HEK293 (cell line): ENCODE results near the gene GRIN3A.

Experiments
- CTCF ChIA-PET: fragments of 350-600 bp; formaldehyde crosslinking; extraction: SDS; loops from one replicate; lab custom pipeline; 2021; ENCODE audit warnings: antibody characterized with exemption; lab: Yijun Ruan, JAX
- POLR2A ChIA-PET: fragments of 300-600 bp; formaldehyde crosslinking; extraction: SDS; loops from one replicate; lab custom pipeline; 2020; ENCODE audit warnings: antibody characterized with exemption, inconsistent platforms; lab: Yijun Ruan, JAX
- H3K27ac ChIP-seq: fragments of 200-500 bp; sonication (Bioruptor generic); 2 replicates; pipeline ENCODE4 v1.5.1; 2014; ENCODE audit warnings: low read depth, low read length, control low read depth, inconsistent platforms; ENCODE audit errors: extremely low read depth
- H3K36me3 ChIP-seq, 2 experiments: fragments of 200-500 bp in 1 of 2; sonication (Bioruptor generic) in 1 of 2; 1 replicate in 1 of 2; 2 replicates in 1 of 2; pipeline ENCODE4 v1.5.1; 2014 to 2017; ENCODE audit warnings: inconsistent platforms in 2 of 2, low read length in 2 of 2; ENCODE audit not compliant: control insufficient read depth in 2 of 2, insufficient read depth in 1 of 2
- H3K4me1 ChIP-seq: fragments of 200-500 bp; sonication (Bioruptor generic); 2 replicates; pipeline ENCODE4 v1.5.1; 2014; ENCODE audit warnings: mild to moderate bottlenecking, low read length, inconsistent platforms; ENCODE audit not compliant: control insufficient read depth, insufficient read depth
- H3K4me3 ChIP-seq: 2 replicates; pipeline ENCODE4 v1.5.1; 2011; ENCODE audit warnings: low read depth, mild to moderate bottlenecking, control low read depth, low read length, moderate library complexity
- H3K9me3 ChIP-seq: fragments of 200-500 bp; sonication (Bioruptor generic); 2 replicates; pipeline ENCODE4 v1.5.1; 2014; ENCODE audit warnings: low read depth, low read length, inconsistent platforms; ENCODE audit not compliant: control insufficient read depth, insufficient read depth
- IKZF3 ChIP-seq: fragments of 450-650 bp; IDR thresholded peaks from 2 replicates; pipeline ENCODE4 v1.5.0; 2018; ENCODE audit warnings: missing biosample characterization, mild to moderate bottlenecking, missing genetic modification characterization, moderate library complexity
- ZNF121 ChIP-seq: fragments of 450-650 bp; formaldehyde crosslinking; IDR thresholded peaks from 2 replicates; pipeline ENCODE4 v1.5.1; 2016; ENCODE audit warnings: missing biosample characterization, missing genetic modification characterization
- ZNF138 ChIP-seq: fragments of 450-650 bp; formaldehyde crosslinking; IDR thresholded peaks from 2 replicates; pipeline ENCODE4 v1.5.1; 2016; ENCODE audit warnings: missing biosample characterization, missing genetic modification characterization, borderline replicate concordance
- ZNF19 ChIP-seq: fragments of 450-650 bp; formaldehyde crosslinking; IDR thresholded peaks from 2 replicates; pipeline ENCODE4; 2016; ENCODE audit warnings: missing biosample characterization, missing genetic modification characterization, low read depth
- ZNF274 ChIP-seq, 2 experiments: fragments of 200-500 bp in 1 of 2; fragments of 450-650 bp in 1 of 2; sonication (Bioruptor generic) in 1 of 2; formaldehyde crosslinking in 1 of 2; IDR thresholded peaks; 2 replicates each; pipeline versions ENCODE4 v1.5.1 to v1.6.1; 2014 to 2016; ENCODE audit warnings: borderline replicate concordance in 1 of 2, inconsistent platforms in 1 of 2, low read length in 1 of 2, missing biosample characterization in 1 of 2, missing genetic modification characterization in 1 of 2
- ZNF416 ChIP-seq: fragments of 450-650 bp; formaldehyde crosslinking; IDR thresholded peaks from 2 replicates; pipeline ENCODE4 v1.5.1; 2016; ENCODE audit warnings: missing biosample characterization, missing genetic modification characterization
- ZNF510 ChIP-seq: fragments of 450-650 bp; formaldehyde crosslinking; IDR thresholded peaks from 2 replicates; pipeline ENCODE4 v1.5.1; 2018; ENCODE audit warnings: mild to moderate bottlenecking, missing genetic modification characterization, missing biosample characterization; ENCODE audit not compliant: insufficient replicate concordance
- ZNF585B ChIP-seq: fragments of 450-650 bp; formaldehyde crosslinking; IDR thresholded peaks from 2 replicates; pipeline ENCODE4 v1.5.1; 2016; ENCODE audit warnings: missing biosample characterization, missing genetic modification characterization
- ZNF658 ChIP-seq: fragments of 450-650 bp; formaldehyde crosslinking; IDR thresholded peaks from 2 replicates; pipeline ENCODE4; 2016; ENCODE audit warnings: missing biosample characterization, missing genetic modification characterization
- ZNF785 ChIP-seq: fragments of 450-650 bp; formaldehyde crosslinking; IDR thresholded peaks from 2 replicates; pipeline ENCODE4 v1.5.1; 2016; ENCODE audit warnings: missing biosample characterization, missing genetic modification characterization
- ZNF830 ChIP-seq: fragments of 450-650 bp; IDR thresholded peaks from 2 replicates; pipeline ENCODE4 v1.5.0; 2018; ENCODE audit warnings: missing biosample characterization, missing genetic modification characterization, low read depth, mild to moderate bottlenecking, moderate library complexity
- TF ChIP-seq, protein P1 (sequence below): fragments of 450-650 bp; formaldehyde crosslinking; IDR thresholded peaks from 2 replicates; pipeline ENCODE4 v1.5.1; 2016; ENCODE audit warnings: missing biosample characterization, missing genetic modification characterization
- TF ChIP-seq, protein P2 (sequence below): fragments of 450-650 bp; formaldehyde crosslinking; IDR thresholded peaks from 2 replicates; pipeline ENCODE4 v1.5.1; 2016; ENCODE audit warnings: missing biosample characterization, missing genetic modification characterization, borderline replicate concordance
- TF ChIP-seq, protein P3 (sequence below): fragments of 450-650 bp; formaldehyde crosslinking; optimal IDR thresholded peaks from 2 replicates; pipeline ENCODE3; 2016; ENCODE audit warnings: missing biosample characterization, mild to moderate bottlenecking, missing genetic modification characterization
- TF ChIP-seq, protein P4 (sequence below): fragments of 450-650 bp; IDR thresholded peaks from 2 replicates; pipeline ENCODE4 v1.5.1; 2018; ENCODE audit warnings: missing biosample characterization, mild to moderate bottlenecking, missing genetic modification characterization

GRIN3A gene

DNA sequence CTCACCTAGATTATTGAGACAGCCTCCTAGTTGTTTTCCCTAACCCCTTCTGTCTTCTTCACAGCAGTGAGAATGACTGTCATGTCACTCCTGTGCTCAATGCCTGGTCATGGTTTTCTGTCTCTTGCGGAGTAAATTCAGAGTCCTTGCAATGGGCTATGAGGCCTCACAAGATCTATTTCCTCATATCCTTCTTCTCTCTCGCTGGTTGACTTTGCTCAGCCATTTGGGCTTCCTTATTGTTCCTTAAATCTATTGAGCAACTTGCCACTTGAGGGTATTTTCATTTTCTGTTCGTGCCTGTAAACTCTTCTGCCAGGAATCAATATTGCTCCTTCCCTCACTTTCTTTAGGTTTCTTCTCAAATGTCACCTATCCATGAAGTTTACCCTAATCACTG is 152.7 kb downstream of the GRIN3A start:
- Histone ChIP-seq H3K36me3 (no peaks in the 10 kb centered on the region), H3K4me3 (no peak overlapping the region), H3K27ac (no peak overlapping the region), H3K9me3 (no peaks in the 10 kb centered on the region), H3K4me1 (no peaks in the 10 kb centered on the region)
- ChIA-PET POLR2A (no interaction called here), CTCF (no interaction called here)
- TF ChIP-seq ZNF121 (tag by site-specific recombination) (no peak), ZNF138 (tag by site-specific recombination) (no peak), ZNF19 (tag by site-specific recombination) (no peak), ZNF785 (tag by site-specific recombination) (no peak), ZNF510 (no peak), ZNF830 (tag by site-specific recombination) (no peak), ZNF658 (tag by site-specific recombination) (no peak), ZNF274 (IDR thresholded peaks at IDR 0.05; ENCODE audit: low read length) (no peak), ZNF274 (tag by site-specific recombination; IDR thresholded peaks at IDR 0.05; ENCODE audit: borderline replicate concordance) (no peak)
- TF ChIP-seq, protein P1, sequence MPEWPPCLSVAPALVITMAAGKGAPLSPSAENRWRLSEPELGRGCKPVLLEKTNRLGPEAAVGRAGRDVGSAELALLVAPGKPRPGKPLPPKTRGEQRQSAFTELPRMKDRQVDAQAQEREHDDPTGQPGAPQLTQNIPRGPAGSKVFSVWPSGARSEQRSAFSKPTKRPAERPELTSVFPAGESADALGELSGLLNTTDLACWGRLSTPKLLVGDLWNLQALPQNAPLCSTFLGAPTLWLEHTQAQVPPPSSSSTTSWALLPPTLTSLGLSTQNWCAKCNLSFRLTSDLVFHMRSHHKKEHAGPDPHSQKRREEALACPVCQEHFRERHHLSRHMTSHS (tag by site-specific recombination), result no peak
- TF ChIP-seq, protein P2, sequence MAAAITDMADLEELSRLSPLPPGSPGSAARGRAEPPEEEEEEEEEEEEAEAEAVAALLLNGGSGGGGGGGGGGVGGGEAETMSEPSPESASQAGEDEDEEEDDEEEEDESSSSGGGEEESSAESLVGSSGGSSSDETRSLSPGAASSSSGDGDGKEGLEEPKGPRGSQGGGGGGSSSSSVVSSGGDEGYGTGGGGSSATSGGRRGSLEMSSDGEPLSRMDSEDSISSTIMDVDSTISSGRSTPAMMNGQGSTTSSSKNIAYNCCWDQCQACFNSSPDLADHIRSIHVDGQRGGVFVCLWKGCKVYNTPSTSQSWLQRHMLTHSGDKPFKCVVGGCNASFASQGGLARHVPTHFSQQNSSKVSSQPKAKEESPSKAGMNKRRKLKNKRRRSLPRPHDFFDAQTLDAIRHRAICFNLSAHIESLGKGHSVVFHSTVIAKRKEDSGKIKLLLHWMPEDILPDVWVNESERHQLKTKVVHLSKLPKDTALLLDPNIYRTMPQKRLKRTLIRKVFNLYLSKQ (tag by site-specific recombination), result no peak
- TF ChIP-seq, protein P3, sequence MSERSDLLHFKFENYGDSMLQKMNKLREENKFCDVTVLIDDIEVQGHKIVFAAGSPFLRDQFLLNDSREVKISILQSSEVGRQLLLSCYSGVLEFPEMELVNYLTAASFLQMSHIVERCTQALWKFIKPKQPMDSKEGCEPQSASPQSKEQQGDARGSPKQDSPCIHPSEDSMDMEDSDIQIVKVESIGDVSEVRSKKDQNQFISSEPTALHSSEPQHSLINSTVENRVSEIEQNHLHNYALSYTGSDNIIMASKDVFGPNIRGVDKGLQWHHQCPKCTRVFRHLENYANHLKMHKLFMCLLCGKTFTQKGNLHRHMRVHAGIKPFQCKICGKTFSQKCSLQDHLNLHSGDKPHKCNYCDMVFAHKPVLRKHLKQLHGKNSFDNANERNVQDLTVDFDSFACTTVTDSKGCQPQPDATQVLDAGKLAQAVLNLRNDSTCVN (tag by site-specific recombination), result no peak

DNA sequence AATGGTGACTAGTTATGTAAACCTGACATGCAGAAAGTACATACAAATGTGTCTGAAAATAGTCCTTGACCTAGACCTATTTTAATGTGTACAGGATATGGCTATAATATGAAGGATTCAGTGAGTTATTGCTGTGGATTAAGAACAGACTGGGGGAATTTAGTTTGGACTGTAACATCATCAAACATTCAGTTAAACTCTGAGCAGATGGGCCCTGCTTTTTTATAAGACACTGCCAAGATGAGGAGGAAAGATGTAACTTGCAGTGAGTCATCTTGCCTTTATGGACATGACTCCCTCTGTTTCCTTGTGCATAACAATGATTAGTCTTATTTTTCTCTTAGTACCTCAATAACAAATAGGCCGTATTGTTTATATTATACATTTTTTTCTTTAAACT is 155.9 kb downstream of the GRIN3A start:
- CTCF ChIA-PET, result no interaction called here
- TF ChIP-seq, protein P4, sequence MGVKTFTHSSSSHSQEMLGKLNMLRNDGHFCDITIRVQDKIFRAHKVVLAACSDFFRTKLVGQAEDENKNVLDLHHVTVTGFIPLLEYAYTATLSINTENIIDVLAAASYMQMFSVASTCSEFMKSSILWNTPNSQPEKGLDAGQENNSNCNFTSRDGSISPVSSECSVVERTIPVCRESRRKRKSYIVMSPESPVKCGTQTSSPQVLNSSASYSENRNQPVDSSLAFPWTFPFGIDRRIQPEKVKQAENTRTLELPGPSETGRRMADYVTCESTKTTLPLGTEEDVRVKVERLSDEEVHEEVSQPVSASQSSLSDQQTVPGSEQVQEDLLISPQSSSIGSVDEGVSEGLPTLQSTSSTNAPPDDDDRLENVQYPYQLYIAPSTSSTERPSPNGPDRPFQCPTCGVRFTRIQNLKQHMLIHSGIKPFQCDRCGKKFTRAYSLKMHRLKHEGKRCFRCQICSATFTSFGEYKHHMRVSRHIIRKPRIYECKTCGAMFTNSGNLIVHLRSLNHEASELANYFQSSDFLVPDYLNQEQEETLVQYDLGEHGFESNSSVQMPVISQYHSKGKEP (tag by site-specific recombination), result no peak

DNA sequence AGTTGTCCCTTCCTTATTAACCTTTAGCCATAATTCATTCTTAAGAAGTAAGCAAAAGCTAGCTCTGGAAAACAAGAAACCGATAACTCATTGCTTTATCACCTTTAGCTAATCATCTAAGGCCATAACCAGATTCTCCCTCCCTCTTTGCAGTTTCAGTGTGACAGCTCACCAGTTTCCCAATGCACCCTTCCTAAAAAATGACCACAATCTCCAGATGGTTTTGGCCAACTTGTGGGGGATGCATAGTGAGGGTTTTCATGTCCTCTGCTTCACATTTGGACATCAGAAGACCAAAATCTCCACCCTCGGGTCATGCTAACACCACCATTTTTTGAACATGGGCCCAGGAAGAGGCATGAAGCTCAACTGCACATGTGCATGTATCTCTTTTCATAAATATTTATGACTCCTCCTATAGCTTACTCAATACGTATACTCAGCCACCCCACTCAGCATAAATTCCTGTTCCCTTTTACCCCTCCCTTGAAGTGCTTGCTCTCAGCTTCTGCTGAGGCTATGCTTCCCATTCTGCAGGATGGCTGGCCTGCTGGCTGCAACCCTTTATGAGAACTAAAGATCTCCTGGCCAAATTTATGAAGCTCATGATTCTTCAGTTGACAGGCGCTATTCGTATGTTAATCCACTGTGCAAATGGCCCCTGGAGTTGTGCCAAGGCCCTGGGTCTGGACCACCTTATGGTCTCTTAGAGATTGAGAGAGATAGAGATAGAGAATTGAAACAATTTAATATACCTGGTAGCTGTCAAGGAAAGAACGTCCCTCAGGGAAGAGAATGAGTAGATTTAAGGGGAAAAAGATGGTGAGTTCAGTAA is 158.5 kb downstream of the GRIN3A start:
- POLR2A ChIA-PET, result no interaction called here
- Histone ChIP-seq H3K4me3 (no peak overlapping the region), H3K36me3 (no peaks in the 10 kb centered on the region), H3K9me3 (no peaks in the 10 kb centered on the region), H3K27ac (no peak overlapping the region), H3K4me1 (no peaks in the 10 kb centered on the region)
- no peak for TF ChIP-seq IKZF3 (tag by site-specific recombination)
- TF ChIP-seq, protein P1 (tag by site-specific recombination), result no peak
- no peak for TF ChIP-seq ZNF658 (tag by site-specific recombination)
- no peak for TF ChIP-seq ZNF416 (tag by site-specific recombination)
- no peak for TF ChIP-seq ZNF585B (tag by site-specific recombination)
- CTCF ChIA-PET, result interaction anchor here (0.9 to 1.1 kb wide), 2 partner anchors 119 to 132 kb away, joined by 3 to 4 read pairs; no protein-coding TSS in a partner anchor

More for the DNA sequence above, 155.9 kb downstream of the GRIN3A start:
- H3K9me3 ChIP-seq, result no peaks in the 10 kb centered on the region
- H3K4me3 ChIP-seq, result no peak overlapping the region
- no peak overlapping the region for H3K27ac ChIP-seq
- POLR2A ChIA-PET, result no interaction called here
- H3K36me3 ChIP-seq, result no peaks in the 10 kb centered on the region
- H3K4me1 ChIP-seq, result no peaks in the 10 kb centered on the region
